ENCODE data around the gene TSC22D1.

GRCh38 chr13:44493213-44493812 lies 82.8 kb downstream of the TSC22D1 start:
- TF ChIP-seq EZH2 (IDR thresholded peaks at IDR 0.05) (no peak), POLR2AphosphoS5 (IDR thresholded peaks at IDR 0.05; ENCODE audit: borderline replicate concordance, low read depth, low read length) (no peak)
